Type B pancreatic cell (in vitro differentiated cells): ENCODE results near the gene RAB37. TPM values are rescaled to one million over a fixed set of nuclear protein-coding genes. Genes with fewer than 3 reads are reported as not detected.

ENCODE experiments used
- DNase-seq: peaks from one replicate; pipeline ENCODE4 v3.0.0; 2021; ENCODE audit warnings: mixed read lengths; ENCODE audit not compliant: unreplicated experiment; ENCODE audit errors: extremely low spot score
- H3K27ac Mint-ChIP-seq: 2 replicates; pipeline ENCODE4 v1.8.0; 2021; ENCODE audit warnings: mild to moderate bottlenecking, mixed read lengths
- H3K27me3 Mint-ChIP-seq: 2 replicates; pipeline ENCODE4 v1.8.0; 2021; ENCODE audit warnings: mixed read lengths
- H3K36me3 Mint-ChIP-seq: 2 replicates; pipeline ENCODE4 v1.8.0; 2021; ENCODE audit warnings: mixed read lengths
- H3K4me1 Mint-ChIP-seq: one replicate; pipeline ENCODE4 v1.8.0; 2021; ENCODE audit warnings: mixed read lengths; ENCODE audit not compliant: unreplicated experiment
- H3K4me3 Mint-ChIP-seq: 2 replicates; pipeline ENCODE4 v1.8.0; 2021; ENCODE audit warnings: mild to moderate bottlenecking, mixed read lengths
- H3K9me3 Mint-ChIP-seq: 2 replicates; pipeline ENCODE4 v1.8.0; 2021; ENCODE audit warnings: mixed read lengths
- total RNA-seq: library from RNA; stranded (reverse); gene quantifications from 2 replicates; pipeline ENCODE4 v1.2.1, GENCODE V29; 2021; ENCODE audit warnings: low replicate concordance
- TF ChIP-seq, protein P1 (sequence below): fragments of 200-600 bp; sonication (generic); conservative IDR thresholded peaks from 2 replicates; pipeline ENCODE4 v1.5.0; 2021; ENCODE audit warnings: antibody characterized with exemption, mild to moderate bottlenecking

RAB37 gene
- total RNA-seq, 1 donor from 2014 or later, result 3.4 TPM

DNA sequence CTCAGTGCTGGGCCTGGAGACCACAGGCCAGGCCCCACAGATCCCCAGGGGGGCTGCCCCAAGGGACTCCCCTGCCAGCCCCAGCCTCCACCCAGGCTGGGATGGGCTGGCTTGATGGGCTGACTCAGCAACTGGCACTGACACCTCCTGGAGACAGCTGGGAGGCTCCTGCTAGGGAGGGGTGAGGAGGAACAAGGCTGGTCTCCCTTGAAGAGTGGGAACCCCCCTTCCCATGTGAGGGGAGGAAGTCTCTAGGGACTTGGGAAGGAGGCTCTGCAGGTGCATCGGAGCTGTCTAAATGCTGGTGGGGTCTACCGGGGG lies 21.8 kb downstream of the RAB37 start:
- H3K9me3 Mint-ChIP-seq, result no peaks in the 10 kb centered on the region
- H3K4me3 Mint-ChIP-seq, result peak overlapping the region; percentile 65
- no peak for DNase-seq
- peaks cover 25% of the 10 kb centered on the region for H3K4me1 Mint-ChIP-seq
- no peaks in the 10 kb centered on the region for H3K27me3 Mint-ChIP-seq
- no peaks in the 10 kb centered on the region for H3K36me3 Mint-ChIP-seq
- H3K27ac Mint-ChIP-seq, result peak overlapping the region; percentile 90
- TF ChIP-seq, protein P1, sequence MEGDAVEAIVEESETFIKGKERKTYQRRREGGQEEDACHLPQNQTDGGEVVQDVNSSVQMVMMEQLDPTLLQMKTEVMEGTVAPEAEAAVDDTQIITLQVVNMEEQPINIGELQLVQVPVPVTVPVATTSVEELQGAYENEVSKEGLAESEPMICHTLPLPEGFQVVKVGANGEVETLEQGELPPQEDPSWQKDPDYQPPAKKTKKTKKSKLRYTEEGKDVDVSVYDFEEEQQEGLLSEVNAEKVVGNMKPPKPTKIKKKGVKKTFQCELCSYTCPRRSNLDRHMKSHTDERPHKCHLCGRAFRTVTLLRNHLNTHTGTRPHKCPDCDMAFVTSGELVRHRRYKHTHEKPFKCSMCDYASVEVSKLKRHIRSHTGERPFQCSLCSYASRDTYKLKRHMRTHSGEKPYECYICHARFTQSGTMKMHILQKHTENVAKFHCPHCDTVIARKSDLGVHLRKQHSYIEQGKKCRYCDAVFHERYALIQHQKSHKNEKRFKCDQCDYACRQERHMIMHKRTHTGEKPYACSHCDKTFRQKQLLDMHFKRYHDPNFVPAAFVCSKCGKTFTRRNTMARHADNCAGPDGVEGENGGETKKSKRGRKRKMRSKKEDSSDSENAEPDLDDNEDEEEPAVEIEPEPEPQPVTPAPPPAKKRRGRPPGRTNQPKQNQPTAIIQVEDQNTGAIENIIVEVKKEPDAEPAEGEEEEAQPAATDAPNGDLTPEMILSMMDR, result no peak

DNA sequence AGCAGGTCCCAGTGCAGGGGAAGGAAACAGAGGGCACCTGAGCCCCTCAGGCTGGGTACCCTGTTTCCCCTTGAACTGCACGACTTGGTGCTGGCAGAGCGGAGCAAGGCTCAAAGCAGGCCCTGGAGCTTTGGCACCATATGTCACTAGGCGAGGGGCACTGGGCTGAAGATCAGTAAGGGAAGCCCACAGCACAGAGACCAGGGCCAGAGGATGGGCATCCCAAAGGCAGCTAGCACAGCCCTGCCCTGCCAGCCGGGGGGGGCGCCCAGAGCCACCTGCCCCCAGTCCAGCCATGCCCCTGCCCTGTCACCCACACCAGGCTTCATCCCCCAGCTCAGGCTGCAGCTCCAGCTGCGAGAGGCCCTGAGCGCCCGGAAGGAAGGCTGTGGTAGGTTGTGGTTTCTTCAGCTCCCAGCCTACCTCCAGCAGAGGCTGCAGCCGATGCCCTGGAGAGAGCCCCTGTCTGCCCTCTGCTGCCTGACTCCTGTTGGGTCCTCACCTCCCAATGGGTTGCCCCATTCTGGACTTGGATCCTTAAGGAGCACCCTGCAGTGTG lies 22.3 kb downstream of the RAB37 start:
- H3K4me1 Mint-ChIP-seq, result peaks cover 29% of the 10 kb centered on the region
- no peak for DNase-seq
- no peaks in the 10 kb centered on the region for H3K27me3 Mint-ChIP-seq
- peak overlapping the region; percentile 90 for H3K27ac Mint-ChIP-seq
- TF ChIP-seq, protein P1, result no peak
- H3K4me3 Mint-ChIP-seq, result peak overlapping the region; percentile 65
- no peaks in the 10 kb centered on the region for H3K9me3 Mint-ChIP-seq
- no peaks in the 10 kb centered on the region for H3K36me3 Mint-ChIP-seq

DNA sequence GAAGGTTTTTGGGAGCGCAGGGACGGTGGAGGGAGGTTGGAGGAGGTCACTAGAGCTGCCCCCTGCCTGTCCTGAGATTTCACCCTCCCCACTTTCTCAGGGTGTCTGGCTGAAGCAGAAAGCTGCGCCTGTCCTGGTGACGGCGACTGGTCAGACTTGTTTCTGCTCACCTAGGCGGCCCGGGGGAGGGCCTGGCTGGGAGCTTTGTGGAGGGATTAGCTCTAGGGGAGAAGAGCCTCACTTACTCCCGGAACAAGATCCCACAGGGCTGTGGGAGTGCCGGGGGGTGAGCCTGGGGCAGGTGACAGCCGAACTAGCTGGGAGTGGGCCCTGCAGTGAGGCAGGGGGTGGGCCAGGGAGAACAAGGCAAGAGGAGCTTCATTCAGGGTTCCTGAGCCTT lies 22.9 kb downstream of the RAB37 start:
- peak overlapping the region; percentile 60 for H3K4me3 Mint-ChIP-seq
- H3K27me3 Mint-ChIP-seq, result no peaks in the 10 kb centered on the region
- H3K9me3 Mint-ChIP-seq, result no peaks in the 10 kb centered on the region
- DNase-seq, result no peak
- TF ChIP-seq, protein P1, result no peak
- peak overlapping the region; percentile 90 for H3K27ac Mint-ChIP-seq
- peaks cover 29% of the 10 kb centered on the region for H3K4me1 Mint-ChIP-seq
- no peaks in the 10 kb centered on the region for H3K36me3 Mint-ChIP-seq

GRCh38 chr17:74760404-74761105 lies 23.5 kb downstream of the RAB37 start:
- H3K36me3 Mint-ChIP-seq, result no peaks in the 10 kb centered on the region
- no peaks in the 10 kb centered on the region for H3K27me3 Mint-ChIP-seq
- TF ChIP-seq, protein P1, result no peak
- no peaks in the 10 kb centered on the region for H3K9me3 Mint-ChIP-seq
- no peak for DNase-seq
- H3K4me3 Mint-ChIP-seq, result peak overlapping the region; percentile 63
- H3K27ac Mint-ChIP-seq, result peak overlapping the region; percentile 90
- H3K4me1 Mint-ChIP-seq, result peaks cover 29% of the 10 kb centered on the region

- Mint-ChIP-seq H3K36me3 (no peaks in the 10 kb centered on the region), H3K27ac (peak overlapping the region; percentile 90), H3K27me3 (no peaks in the 10 kb centered on the region), H3K4me3 (peak overlapping the region; percentile 45), H3K9me3 (no peaks in the 10 kb centered on the region), H3K4me1 (peaks cover 29% of the 10 kb centered on the region)
- TF ChIP-seq, protein P1, result no peak
- no peak for DNase-seq
These were observed 24.4 kb downstream of the RAB37 start for GRCh38 chr17:74761419-74761818.
